ENCODE measurements around the gene PTPRN2. TPM values are rescaled to one million over a fixed set of nuclear protein-coding genes. Genes with fewer than 3 reads are reported as not detected.

The PTPRN2 gene
- total RNA-seq, 2 experiments from 2014 or later, result 0.70 TPM; not detected in 1

DNA sequence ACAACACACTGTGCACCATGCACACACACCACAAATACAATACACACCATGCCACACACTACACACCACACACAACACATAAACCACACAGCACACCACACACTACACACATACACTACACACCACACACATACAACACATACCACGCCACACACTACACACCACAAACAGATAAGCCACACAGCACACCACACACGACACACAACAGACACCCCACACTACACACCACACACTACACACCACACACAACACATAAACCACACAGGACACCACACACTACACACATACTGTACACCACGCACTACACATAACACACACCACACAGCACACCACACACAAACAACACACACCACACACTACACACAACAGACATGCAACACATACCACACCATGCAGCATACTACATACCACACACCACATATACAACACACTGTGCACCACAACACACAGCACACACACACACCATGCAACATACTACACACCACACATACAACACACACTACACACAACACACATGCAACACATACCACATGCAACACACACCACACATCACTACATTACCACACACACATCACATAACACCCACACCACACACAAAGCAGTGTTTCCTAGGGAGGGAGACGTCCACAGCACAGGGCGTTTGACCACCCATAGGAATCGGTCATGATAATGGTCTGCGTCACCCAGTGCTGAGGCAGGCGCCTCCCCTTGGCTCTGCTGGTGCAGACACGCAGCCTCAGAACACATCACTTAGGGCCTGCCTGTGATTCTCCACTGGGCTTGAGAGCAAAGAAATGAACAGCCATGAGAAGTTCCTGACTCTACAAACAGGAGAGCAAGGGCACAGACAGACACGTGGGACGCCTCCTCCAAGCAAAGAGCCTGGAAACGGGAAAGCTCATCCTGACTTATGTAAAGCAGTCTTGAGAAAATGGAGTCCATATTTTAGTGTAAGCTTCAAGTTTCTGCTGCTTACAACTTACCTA is 458.3 kb downstream of the PTPRN2 start:
- Histone ChIP-seq H3K4me2 (ENCODE audit: low read length) (no peak overlapping the region), H3K4me3 (ENCODE audit: low read depth, low read length, poor library complexity, severe bottlenecking) (no peak overlapping the region), H3K4me1 (ENCODE audit: insufficient read depth, low read length, poor library complexity, severe bottlenecking) (no peaks in the 10 kb centered on the region), H3K9me3 (ENCODE audit: low read length) (peaks cover 6% of the 10 kb centered on the region; the same call in 1 of the 2 replicates), H3K27ac (ENCODE audit: low read depth, low read length, poor library complexity, severe bottlenecking) (no peak overlapping the region), H2AFZ (ENCODE audit: low read length) (no peak overlapping the region), H4K20me1 (ENCODE audit: insufficient read depth, low read length) (no peaks in the 10 kb centered on the region), H3K79me2 (ENCODE audit: insufficient read depth, low read depth, low read length) (no peaks in the 10 kb centered on the region), H3K9me2 (ENCODE audit: insufficient read depth, low read length) (no peaks in the 10 kb centered on the region), H3K36me3 (ENCODE audit: insufficient read depth, low read length) (no peaks in the 10 kb centered on the region)
- POLR2A ChIA-PET, result interaction anchor here (0.6 kb wide), 1 partner anchor 48 kb away, joined by 4 read pairs; no protein-coding TSS in a partner anchor
- DNase-seq (ENCODE audit: low spot score), result no peak
- no TSS peak for BruUV-seq (replicated peaks)
- CTCF ChIA-PET (ENCODE audit: unreplicated experiment), result no interaction called here
- TF ChIP-seq EZH2phosphoT487 (IDR thresholded peaks at IDR 0.05; ENCODE audit: borderline replicate concordance, low read depth, low read length), result no peak
- TF ChIP-seq, protein P1, sequence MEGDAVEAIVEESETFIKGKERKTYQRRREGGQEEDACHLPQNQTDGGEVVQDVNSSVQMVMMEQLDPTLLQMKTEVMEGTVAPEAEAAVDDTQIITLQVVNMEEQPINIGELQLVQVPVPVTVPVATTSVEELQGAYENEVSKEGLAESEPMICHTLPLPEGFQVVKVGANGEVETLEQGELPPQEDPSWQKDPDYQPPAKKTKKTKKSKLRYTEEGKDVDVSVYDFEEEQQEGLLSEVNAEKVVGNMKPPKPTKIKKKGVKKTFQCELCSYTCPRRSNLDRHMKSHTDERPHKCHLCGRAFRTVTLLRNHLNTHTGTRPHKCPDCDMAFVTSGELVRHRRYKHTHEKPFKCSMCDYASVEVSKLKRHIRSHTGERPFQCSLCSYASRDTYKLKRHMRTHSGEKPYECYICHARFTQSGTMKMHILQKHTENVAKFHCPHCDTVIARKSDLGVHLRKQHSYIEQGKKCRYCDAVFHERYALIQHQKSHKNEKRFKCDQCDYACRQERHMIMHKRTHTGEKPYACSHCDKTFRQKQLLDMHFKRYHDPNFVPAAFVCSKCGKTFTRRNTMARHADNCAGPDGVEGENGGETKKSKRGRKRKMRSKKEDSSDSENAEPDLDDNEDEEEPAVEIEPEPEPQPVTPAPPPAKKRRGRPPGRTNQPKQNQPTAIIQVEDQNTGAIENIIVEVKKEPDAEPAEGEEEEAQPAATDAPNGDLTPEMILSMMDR (conservative IDR thresholded peaks at IDR 0.05; ENCODE audit: low read length), result no peak
- intact Hi-C loops (cut with micrococcal nuclease; ENCODE audit: unreplicated experiment), result no loop called here

DNA sequence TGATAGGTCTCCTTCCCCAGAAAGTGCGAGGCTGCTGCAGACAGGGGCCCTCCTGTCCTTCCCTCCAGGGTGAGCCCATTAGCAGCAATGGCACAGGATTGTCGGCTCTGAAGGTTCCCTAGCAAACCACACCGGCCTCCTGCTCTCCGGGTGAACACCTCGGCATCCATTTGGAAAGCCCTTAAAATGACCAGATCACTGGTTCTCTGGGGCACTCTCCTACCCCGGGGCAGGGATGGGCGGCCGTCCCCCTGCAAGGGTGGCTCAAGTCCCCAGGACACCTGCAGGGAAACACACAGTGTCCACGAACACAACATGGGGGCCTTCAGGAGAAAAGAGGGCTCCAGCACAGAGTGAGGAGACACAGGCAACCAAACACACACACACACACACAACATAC is 459.1 kb downstream of the PTPRN2 start:
- ChIA-PET POLR2A (no interaction called here), CTCF (ENCODE audit: unreplicated experiment) (no interaction called here)
- TF ChIP-seq, protein P1 (conservative IDR thresholded peaks at IDR 0.05; ENCODE audit: low read length), result no peak
- no peak for TF ChIP-seq EZH2phosphoT487 (IDR thresholded peaks at IDR 0.05; ENCODE audit: borderline replicate concordance, low read depth, low read length)
- peaks cover 6% of the 10 kb centered on the region; the same call in 1 of the 2 replicates for H3K9me3 ChIP-seq (ENCODE audit: low read length)
- no peak overlapping the region for H3K27ac ChIP-seq (ENCODE audit: low read depth, low read length, poor library complexity, severe bottlenecking)
- H2AFZ ChIP-seq (ENCODE audit: low read length), result no peak overlapping the region
- H3K79me2 ChIP-seq (ENCODE audit: insufficient read depth, low read depth, low read length), result no peaks in the 10 kb centered on the region
- no peak overlapping the region for H3K4me3 ChIP-seq (ENCODE audit: low read depth, low read length, poor library complexity, severe bottlenecking)
- H3K36me3 ChIP-seq (ENCODE audit: insufficient read depth, low read length), result no peaks in the 10 kb centered on the region
- no peak overlapping the region for H3K4me2 ChIP-seq (ENCODE audit: low read length)
- BruUV-seq (replicated peaks), result no TSS peak
- DNase-seq (ENCODE audit: low spot score), result no peak
- H3K4me1 ChIP-seq (ENCODE audit: insufficient read depth, low read length, poor library complexity, severe bottlenecking), result no peaks in the 10 kb centered on the region
- H3K9me2 ChIP-seq (ENCODE audit: insufficient read depth, low read length), result no peaks in the 10 kb centered on the region
- intact Hi-C loops (cut with micrococcal nuclease; ENCODE audit: unreplicated experiment), result no loop called here
- H4K20me1 ChIP-seq (ENCODE audit: insufficient read depth, low read length), result no peaks in the 10 kb centered on the region

DNA sequence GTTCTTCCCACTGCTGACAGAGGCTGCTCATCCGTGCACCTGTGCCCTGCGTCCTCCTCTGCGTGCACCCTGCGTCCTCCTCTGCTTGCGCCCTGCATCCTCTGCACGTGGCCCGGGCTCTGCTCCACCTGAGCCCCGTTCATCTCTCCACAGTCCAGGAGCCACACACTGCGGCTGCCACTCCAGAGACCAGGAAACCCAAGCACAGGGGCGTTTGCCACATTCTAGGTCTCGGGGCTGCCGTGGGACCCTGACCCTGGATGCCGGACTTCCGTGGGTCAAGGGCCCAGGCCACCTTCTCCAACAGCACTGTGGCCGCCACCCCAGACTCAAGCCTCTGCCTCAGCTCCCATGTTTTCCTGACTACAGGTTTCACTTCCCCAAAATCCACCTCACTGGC is 460.4 kb downstream of the PTPRN2 start:
- BruUV-seq (replicated peaks), result no TSS peak
- H3K9me3 ChIP-seq (ENCODE audit: low read length), result peaks cover 6% of the 10 kb centered on the region; the same call in 1 of the 2 replicates
- H2AFZ ChIP-seq (ENCODE audit: low read length), result no peak overlapping the region
- DNase-seq (ENCODE audit: low spot score), result no peak
- POLR2A ChIA-PET, result no interaction called here
- no peaks in the 10 kb centered on the region for H3K79me2 ChIP-seq (ENCODE audit: insufficient read depth, low read depth, low read length)
- no peaks in the 10 kb centered on the region for H3K9me2 ChIP-seq (ENCODE audit: insufficient read depth, low read length)
- no peak overlapping the region for H3K4me2 ChIP-seq (ENCODE audit: low read length)
- H3K4me3 ChIP-seq (ENCODE audit: low read depth, low read length, poor library complexity, severe bottlenecking), result no peak overlapping the region
- TF ChIP-seq, protein P1 (conservative IDR thresholded peaks at IDR 0.05; ENCODE audit: low read length), result no peak
- TF ChIP-seq EZH2phosphoT487 (IDR thresholded peaks at IDR 0.05; ENCODE audit: borderline replicate concordance, low read depth, low read length), result no peak
- CTCF ChIA-PET (ENCODE audit: unreplicated experiment), result no interaction called here
- no peaks in the 10 kb centered on the region for H3K36me3 ChIP-seq (ENCODE audit: insufficient read depth, low read length)
- intact Hi-C loops (cut with micrococcal nuclease; ENCODE audit: unreplicated experiment), result no loop called here
- no peak overlapping the region for H3K27ac ChIP-seq (ENCODE audit: low read depth, low read length, poor library complexity, severe bottlenecking)
- H4K20me1 ChIP-seq (ENCODE audit: insufficient read depth, low read length), result no peaks in the 10 kb centered on the region
- H3K4me1 ChIP-seq (ENCODE audit: insufficient read depth, low read length, poor library complexity, severe bottlenecking), result no peaks in the 10 kb centered on the region

Measured in OCI-LY7 (cell line).